ENCODE measurements around the gene GSTT4.
"Not testable (repeated sequence)": the region's sequence is repeated elsewhere in the genome, so short reads cannot be mapped to it uniquely, and the experiment has no call there.

Gene GSTT4

GRCh38 chr22:24005201-24005600 lies at the start of gene GSTT4:
TSS of gene GSTT4 (minus strand) at chr22:24005453. CDS start at chr22:24005356, 97 bp downstream.
- no peak for DNase-seq

- no peak for DNase-seq
Observed at GRCh38 chr22:24054356-24054755, 49.1 kb upstream of the GSTT4 start.

GRCh38 chr22:24053481-24054226 lies 48.4 kb upstream of the GSTT4 start:
- no peak for DNase-seq

GRCh38 chr22:24051568-24051967 lies 46.3 kb upstream of the GSTT4 start:
- DNase-seq, result no peak

- no peak for DNase-seq
Observed at GRCh38 chr22:24051028-24051427, 45.8 kb upstream of the GSTT4 start.

- no peak for DNase-seq
Observed at GRCh38 chr22:24049978-24050377, 44.7 kb upstream of the GSTT4 start.

GRCh38 chr22:24049211-24049610 lies 44.0 kb upstream of the GSTT4 start:
- peak; percentile 16 for DNase-seq

- no peak for DNase-seq
Observed at GRCh38 chr22:24046024-24046423, 40.8 kb upstream of the GSTT4 start.

GRCh38 chr22:24043958-24044357 lies 38.7 kb upstream of the GSTT4 start:
- no peak for DNase-seq

- not testable (repeated sequence) for DNase-seq
Observed at GRCh38 chr22:24043465-24043864, 38.2 kb upstream of the GSTT4 start.

GRCh38 chr22:24040946-24041345 lies 35.7 kb upstream of the GSTT4 start:
- DNase-seq, result no peak

GRCh38 chr22:24039046-24039445 lies 33.8 kb upstream of the GSTT4 start:
- DNase-seq, result no peak

GRCh38 chr22:24037851-24038765 lies 32.9 kb upstream of the GSTT4 start:
- DNase-seq, result no peak

- DNase-seq, result no peak
Observed at GRCh38 chr22:24035296-24035695, 30.0 kb upstream of the GSTT4 start.

- no peak for DNase-seq
Observed at GRCh38 chr22:24033731-24034130, 28.5 kb upstream of the GSTT4 start.

- no peak for DNase-seq
Observed at GRCh38 chr22:24030186-24030702, 25.0 kb upstream of the GSTT4 start.

GRCh38 chr22:24029304-24029703 lies 24.1 kb upstream of the GSTT4 start:
- no peak for DNase-seq

- no peak for DNase-seq
Observed at GRCh38 chr22:24028533-24028932, 23.3 kb upstream of the GSTT4 start.

GRCh38 chr22:24027991-24028390 lies 22.7 kb upstream of the GSTT4 start:
- DNase-seq, result no peak

- DNase-seq, result no peak
Observed at GRCh38 chr22:24027389-24027975, 22.2 kb upstream of the GSTT4 start.

- no peak for DNase-seq
Observed at GRCh38 chr22:24026733-24027132, 21.5 kb upstream of the GSTT4 start.

- DNase-seq, result no peak
Observed at GRCh38 chr22:24026056-24026455, 20.8 kb upstream of the GSTT4 start.

- no peak for DNase-seq
Observed at GRCh38 chr22:24025475-24025874, 20.2 kb upstream of the GSTT4 start.
